Gastrocnemius medialis (tissue), 4 donors: ENCODE results near the gene EDNRA.

Source experiments
- POLR2A ChIP-seq, 2 donors: fragments of 450-650 bp; IDR thresholded peaks; one replicate each; pipeline ENCODE4 v1.6.1; 2017; ENCODE audit warnings: antibody characterized with exemption in 2 of 2, mild to moderate bottlenecking in 2 of 2, moderate library complexity in 2 of 2
- TF ChIP-seq, protein P1 (sequence below), 5 experiments: fragments of 450-650 bp in 3 of 5; fragments of 200-600 bp in 2 of 5; sonication (generic) in 2 of 5; IDR thresholded peaks in 4 of 5; conservative IDR thresholded peaks in 1 of 5; 1 replicate in 4 of 5; 2 replicates in 1 of 5; pipeline ENCODE4 v1.5.1; 2016 to 2019; ENCODE audit warnings: antibody characterized with exemption in 5 of 5, mild to moderate bottlenecking in 3 of 5, moderate library complexity in 3 of 5

- TF ChIP-seq, protein P1, sequence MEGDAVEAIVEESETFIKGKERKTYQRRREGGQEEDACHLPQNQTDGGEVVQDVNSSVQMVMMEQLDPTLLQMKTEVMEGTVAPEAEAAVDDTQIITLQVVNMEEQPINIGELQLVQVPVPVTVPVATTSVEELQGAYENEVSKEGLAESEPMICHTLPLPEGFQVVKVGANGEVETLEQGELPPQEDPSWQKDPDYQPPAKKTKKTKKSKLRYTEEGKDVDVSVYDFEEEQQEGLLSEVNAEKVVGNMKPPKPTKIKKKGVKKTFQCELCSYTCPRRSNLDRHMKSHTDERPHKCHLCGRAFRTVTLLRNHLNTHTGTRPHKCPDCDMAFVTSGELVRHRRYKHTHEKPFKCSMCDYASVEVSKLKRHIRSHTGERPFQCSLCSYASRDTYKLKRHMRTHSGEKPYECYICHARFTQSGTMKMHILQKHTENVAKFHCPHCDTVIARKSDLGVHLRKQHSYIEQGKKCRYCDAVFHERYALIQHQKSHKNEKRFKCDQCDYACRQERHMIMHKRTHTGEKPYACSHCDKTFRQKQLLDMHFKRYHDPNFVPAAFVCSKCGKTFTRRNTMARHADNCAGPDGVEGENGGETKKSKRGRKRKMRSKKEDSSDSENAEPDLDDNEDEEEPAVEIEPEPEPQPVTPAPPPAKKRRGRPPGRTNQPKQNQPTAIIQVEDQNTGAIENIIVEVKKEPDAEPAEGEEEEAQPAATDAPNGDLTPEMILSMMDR (IDR thresholded peaks at IDR 0.05 in 4 of 5, conservative IDR thresholded peaks at IDR 0.05 in 1 of 5): no peak
- no peak for TF ChIP-seq POLR2A (IDR thresholded peaks at IDR 0.05)
Measured at GRCh38 chr4:147480502-147480890, 401 bp upstream of the EDNRA start.
